Measurements from ENCODE around the gene PGA3.
A peak's percentile ranks its signal among the peaks of the same experiment; 100 is the strongest.
"Not testable (repeated sequence)": the region's sequence is repeated elsewhere in the genome, so short reads cannot be mapped to it uniquely, and the experiment has no call there.

PGA3 gene

GRCh38 chr11:61202950-61203746 lies at the start of gene PGA3:
Gene PGA3 (plus strand): TSS chr11:61203515. CDS start chr11:61203565, 50 bp downstream.
- not testable (repeated sequence) for DNase-seq

DNA sequence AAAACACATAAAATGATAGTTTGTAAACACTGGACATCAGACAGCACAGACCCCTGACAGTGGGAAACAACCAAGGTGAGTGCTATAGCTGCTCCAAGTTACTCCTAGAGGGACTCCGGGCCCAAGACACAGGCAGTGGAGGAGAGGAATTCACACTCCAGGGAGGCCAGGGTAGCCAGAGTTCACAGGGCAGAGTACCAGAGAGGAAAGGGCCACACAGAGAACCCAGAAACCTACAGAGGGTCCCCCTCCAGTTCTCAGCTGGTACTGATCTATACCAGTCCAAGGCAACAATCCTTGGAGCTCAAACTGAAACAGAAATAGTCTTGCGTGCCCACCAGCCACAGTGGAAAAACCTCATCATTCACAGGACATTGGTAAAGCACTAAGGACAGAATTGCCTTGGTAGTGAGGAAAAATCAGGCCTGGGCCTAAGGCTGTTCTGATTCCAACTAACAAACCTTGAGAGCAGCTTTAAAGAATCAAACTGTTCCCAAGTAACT lies 49.7 kb upstream of the PGA3 start:
- DNase-seq, result no peak

DNA sequence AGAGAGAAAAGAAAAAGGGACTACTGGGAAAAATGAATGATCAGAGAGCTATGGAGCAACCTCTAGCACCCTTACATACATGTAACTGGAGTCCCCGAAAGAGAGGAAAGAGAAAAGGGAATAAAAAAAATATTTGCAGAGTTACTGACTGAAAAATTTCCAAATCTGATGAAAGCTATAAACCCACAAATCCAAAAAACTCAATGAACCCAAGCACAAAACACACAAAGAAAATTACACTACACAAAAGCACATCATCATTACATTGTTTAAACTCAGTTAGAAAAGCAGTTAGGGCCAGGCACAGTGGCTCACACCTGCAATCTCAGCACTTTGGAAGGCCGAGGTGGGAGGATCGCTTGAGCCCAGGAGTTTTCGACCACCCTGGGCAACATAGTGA lies 48.8 kb upstream of the PGA3 start:
- DNase-seq, result no peak

DNA sequence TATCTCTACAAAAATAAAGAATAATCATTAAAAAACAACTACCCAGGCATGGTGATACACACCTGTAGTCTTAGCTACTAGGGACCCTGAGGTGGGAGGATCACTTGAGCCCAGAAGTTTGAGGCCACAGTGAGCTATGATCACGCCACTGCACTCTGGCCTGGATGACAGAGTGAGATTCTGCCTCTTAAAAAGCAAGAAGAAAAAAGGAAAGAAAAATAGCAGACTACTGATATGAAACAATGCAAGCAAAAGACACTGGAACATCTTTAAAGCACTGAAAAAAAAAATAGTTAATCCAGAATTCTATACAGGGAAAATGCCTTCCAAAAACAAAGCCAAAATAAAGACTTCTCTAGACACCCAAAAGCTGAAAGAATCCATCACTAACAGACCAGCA lies 48.0 kb upstream of the PGA3 start:
- DNase-seq, result no peak

GRCh38 chr11:61155741-61156140 lies 47.6 kb upstream of the PGA3 start:
- DNase-seq, result no peak

- no peak for DNase-seq
Measured at GRCh38 chr11:61157743-61158142, 45.6 kb upstream of the PGA3 start.

DNA sequence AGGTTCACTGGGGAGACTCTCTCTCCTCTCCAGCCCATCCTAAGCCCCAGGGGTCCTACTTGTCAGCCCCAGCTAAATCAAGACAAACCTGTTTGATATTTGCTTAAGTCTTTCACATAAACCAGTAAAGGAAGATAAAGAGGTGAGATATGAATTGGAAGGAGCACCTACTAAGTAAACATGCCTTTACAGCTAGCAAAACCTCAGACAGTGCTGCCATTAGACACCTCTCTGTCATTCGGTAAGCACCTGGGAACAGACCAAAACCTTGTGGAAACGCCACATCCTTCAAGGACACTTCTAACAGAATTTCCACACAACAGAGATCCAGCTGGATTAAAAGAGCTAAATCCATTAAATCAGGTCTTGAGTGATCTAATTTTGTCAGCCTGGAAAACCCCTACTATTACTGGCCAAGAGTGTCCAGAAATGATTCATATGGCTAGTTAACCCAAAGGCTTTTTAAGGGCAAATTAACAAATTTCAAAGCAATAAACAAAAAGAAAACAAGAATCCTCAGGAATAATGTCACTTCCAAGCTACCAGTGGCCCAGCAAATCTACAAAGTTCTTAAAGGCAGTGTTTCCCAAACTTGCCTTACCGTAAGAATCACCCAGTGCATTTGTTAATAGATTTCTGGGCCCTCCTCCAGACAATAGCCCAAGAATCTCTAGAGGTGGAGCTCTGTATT lies 44.5 kb upstream of the PGA3 start:
- DNase-seq, result no peak

DNA sequence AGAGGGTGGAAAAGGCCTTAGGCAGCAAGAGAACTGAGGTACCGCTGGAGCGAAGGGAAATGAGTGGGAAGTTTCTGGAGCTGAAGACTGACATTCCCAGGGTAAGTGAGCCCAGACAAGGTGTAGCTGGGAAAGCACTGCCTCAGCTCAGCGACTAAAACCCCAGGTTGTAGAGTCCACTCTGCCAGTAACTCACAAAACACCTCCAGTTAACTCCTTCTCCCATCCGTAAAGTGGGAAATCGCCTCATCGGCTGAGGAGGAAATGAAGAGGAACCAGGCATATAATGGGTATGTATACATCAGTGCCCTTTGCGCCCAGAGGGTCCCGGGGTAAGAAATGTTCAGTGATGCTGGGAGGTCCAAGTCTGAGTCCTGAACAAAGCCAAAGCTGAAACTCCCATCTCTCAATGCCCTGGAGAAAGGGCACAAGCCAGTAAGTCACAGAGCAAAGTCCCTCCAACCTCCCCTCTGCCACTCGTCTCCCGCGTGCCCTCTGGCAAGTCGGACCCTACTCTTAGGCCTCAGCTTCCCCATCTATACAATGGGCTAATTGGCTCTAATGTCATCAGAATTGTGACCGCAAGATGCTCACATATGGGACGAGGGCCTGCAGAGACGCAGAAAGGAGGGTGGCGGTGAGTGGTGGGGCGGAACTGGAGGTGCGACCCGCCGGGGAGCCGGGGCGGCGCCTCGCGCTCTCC lies 42.7 kb upstream of the PGA3 start:
- no peak for DNase-seq

GRCh38 chr11:61161190-61162091 lies 41.9 kb upstream of the PGA3 start, which contains the start of gene VPS37C:
Gene VPS37C (minus strand): TSS chr11:61161426. CDS start chr11:61138829, 22,597 bp downstream.
- DNase-seq, result peak; percentile 89

DNA sequence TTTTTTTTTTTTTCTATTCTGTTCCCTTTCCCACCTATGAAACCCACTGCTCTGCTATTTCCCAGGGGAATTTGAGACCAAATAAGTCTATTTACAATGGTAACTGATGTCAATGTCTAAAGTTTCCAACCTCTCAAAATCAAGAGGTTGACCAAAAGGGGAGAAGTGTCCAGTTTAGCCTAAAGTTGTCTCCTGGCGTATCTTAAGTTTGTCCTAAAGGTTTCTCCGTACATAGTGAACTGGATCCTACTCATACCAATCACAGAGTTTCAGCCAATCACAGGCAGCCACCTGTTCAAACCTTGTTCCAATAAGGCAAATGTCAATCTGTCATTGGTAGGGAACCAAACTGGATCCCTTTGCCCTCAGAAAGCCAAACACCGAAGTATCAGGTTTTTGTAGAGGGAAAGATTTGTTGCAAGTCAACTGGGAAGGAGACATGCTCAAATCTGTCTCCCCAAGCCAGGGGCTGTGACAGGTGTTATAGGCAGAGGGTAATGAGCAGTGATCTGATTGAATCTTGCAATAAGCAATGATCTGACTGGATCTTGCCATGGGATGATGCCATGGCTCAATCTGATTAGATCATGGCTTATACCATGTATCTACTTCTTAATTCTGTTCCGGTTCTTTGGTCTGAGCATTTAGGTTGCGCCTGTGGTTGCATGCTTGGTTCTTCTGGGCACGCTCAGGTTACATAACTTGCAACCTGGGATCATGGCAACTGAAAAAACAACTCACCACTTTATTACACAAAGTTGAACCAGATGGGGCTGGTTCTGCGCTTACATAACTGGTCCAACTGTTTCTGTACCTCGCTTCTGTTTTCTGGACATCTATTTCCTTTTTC lies 41.0 kb upstream of the PGA3 start:
- DNase-seq, result no peak

- no peak for DNase-seq
Measured at GRCh38 chr11:61163021-61163420, 40.3 kb upstream of the PGA3 start.

DNA sequence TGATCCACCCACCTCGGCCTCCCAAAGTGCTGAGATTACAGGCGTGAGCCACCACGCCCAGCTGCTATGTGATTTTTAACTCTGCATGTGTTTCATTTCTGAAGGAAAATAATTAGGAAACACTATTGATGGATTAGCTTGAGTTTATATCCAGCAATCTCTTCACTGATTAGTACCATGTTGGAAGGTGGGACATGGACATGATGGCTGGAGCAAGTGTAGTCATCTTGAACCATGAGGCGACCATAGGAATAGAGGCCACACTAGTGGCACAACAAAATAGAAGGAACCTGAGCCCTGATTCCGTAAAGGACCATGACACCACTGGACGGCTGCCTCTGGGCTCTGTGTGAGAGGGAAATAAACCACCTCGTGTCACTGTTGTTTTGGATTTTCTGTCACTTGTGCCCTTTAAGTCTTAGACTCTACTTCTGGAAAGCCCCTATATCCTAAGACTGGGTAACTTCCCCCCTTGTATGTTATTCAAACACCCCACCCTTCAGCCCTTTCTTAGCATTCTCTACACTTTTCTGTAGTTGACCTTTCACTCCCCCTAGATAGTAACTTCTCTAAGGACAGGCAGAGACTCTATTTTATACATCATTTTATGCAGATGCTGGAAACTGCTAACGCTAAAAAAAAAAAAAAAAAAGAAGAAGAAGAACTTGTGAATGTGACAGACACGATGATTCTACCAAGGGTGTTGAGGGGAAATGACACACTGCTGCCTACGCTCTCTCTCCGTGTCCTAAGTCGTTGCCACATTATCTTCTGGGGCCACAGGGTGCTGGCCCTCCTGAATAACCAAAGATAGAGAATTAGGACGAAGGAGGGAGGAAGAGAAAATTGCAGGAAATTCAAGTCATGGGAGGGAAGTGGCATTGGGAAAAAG lies 39.4 kb upstream of the PGA3 start:
- DNase-seq, result no peak

DNA sequence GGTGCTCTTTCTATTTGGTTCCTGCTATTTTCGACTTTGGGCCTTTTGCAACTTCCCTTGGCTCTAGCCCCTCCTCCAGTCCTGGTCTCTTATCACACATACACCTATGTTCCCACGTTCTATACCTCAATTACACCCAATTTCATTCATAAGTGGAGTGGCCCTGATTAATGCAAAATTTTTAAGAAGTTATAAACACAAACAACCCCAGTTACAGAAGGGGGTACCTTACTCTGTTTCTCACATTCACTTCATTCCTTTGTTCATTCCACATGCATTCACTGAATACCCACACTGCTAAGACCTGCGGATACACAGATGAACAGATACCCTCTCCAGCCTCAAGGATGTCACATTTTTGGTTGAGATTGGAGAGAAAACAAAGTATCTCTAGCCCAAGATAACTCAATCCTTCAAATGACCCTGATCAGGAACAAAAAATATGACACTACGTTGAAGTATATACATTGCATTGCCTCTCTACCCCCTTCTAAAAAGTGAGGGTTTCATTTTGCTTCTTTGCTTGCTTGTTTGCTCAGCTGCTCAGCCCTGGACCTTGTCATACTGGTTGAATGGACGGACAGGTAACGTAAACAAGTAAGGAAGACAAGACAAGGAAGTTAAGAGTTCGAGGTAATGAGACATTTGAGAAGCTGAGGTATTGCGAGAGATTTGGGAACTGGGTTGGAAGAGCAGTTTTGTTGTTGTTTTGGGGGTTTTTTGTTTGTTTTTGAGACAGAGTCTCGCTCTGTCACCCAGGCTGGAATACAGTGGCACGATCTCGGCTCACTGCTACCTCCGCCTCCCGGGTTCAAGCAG lies 38.5 kb upstream of the PGA3 start:
- DNase-seq, result no peak

GRCh38 chr11:61165785-61166184 lies 37.5 kb upstream of the PGA3 start:
- not testable (repeated sequence) for DNase-seq

GRCh38 chr11:61166331-61166730 lies 37.0 kb upstream of the PGA3 start:
- DNase-seq, result not testable (repeated sequence)

DNA sequence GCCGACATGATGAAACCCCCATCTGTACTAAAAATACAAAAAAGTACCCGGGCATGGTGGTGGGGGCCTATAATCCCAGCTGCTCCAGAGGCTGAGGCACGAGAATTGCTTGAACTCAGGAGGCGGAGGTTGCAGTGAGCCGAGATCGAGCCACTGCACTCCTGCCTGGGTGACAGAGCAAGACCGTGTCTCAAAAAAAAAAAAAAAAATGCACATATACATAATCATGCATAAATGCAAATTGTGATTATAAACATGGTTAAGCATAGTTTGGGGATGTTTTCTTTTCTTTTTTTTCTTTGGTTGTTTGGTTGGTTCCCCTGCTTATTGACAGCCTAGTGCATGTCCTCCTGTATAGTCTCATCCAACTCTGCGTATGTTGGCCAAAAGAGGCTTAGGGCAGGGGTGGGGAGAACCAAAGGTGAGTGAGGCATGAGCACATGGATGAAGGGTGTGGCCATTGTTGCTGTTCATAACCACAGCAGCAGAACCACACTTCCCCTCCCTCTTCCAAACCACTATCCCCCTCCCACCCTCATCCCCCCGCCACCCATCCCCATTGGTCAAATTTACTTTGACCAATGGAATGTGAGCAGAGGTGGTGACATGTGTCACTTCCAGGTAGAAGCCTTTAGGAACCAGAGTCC lies 35.1 kb upstream of the PGA3 start:
- no peak for DNase-seq

GRCh38 chr11:61168800-61169199 lies 34.5 kb upstream of the PGA3 start:
- no peak for DNase-seq

- no peak for DNase-seq
Measured at GRCh38 chr11:61170566-61170965, 32.7 kb upstream of the PGA3 start.

GRCh38 chr11:61171907-61172306 lies 31.4 kb upstream of the PGA3 start:
- no peak for DNase-seq
